Cardiac fibroblast (primary cell): ENCODE data around the gene ASIC5.
A peak's percentile ranks its signal among the peaks of the same experiment; 100 is the strongest.

Experiments used
- DNase-seq, 2 donors: peaks; one replicate each; pipeline versions ENCODE4 v3.0.0 to v3.0.0-alpha.2; 2010; ENCODE audit warnings: low read depth in 2 of 2
- H3K4me3 ChIP-seq, 2 donors: replicated peaks in 1 of 2; 1 replicate in 1 of 2; 2 replicates in 1 of 2; pipeline ENCODE4 v1.5.1; 2011; ENCODE audit warnings: low read depth in 2 of 2, low read length in 2 of 2, mild to moderate bottlenecking in 2 of 2, moderate library complexity in 1 of 2
- TF ChIP-seq, protein P1 (sequence below): IDR thresholded peaks from one replicate; pipeline ENCODE4 v1.5.1; 2011; ENCODE audit warnings: low read depth, mild to moderate bottlenecking, low read length, inconsistent platforms

ASIC5 gene

DNA sequence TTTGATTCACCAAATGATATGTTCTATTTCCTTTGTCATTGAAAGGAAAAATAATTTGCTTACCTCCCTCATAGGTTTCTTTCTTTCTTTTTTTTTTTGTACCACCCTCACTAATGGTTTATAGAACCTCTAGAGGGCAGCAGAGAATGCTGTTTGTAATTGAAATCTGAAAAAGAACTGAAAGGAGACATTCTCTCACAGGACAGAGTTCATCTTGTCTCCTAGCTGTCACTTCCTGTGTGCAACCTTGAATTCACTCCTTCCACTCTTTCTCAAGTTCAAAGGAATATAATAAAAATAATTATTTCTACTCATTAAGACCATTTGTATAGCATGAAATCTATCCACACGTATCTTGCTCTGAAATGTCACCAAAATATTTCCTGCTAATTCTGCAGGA lies 56.2 kb downstream of the ASIC5 start:
- DNase-seq, result peak; percentile 92 to 95
- TF ChIP-seq, protein P1, sequence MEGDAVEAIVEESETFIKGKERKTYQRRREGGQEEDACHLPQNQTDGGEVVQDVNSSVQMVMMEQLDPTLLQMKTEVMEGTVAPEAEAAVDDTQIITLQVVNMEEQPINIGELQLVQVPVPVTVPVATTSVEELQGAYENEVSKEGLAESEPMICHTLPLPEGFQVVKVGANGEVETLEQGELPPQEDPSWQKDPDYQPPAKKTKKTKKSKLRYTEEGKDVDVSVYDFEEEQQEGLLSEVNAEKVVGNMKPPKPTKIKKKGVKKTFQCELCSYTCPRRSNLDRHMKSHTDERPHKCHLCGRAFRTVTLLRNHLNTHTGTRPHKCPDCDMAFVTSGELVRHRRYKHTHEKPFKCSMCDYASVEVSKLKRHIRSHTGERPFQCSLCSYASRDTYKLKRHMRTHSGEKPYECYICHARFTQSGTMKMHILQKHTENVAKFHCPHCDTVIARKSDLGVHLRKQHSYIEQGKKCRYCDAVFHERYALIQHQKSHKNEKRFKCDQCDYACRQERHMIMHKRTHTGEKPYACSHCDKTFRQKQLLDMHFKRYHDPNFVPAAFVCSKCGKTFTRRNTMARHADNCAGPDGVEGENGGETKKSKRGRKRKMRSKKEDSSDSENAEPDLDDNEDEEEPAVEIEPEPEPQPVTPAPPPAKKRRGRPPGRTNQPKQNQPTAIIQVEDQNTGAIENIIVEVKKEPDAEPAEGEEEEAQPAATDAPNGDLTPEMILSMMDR, result peak; percentile 63

DNA sequence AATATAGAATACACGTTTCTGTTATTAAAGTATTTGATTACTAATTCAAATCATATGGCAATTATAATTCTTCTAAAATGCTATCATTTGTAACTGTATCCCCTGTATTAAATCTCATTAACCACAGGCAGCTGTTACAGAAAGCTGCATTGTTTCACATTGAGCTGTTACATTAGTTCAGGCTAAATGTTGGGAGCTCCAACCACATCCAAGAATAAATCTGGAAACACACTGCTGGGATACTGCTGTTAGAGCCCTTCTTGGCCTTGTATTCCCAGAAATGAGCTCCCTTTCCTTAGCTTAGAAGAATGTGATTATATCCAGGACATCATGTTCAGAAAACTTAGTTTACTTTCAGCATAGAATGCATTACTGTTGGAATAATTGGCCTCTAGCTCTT lies 59.1 kb downstream of the ASIC5 start:
- DNase-seq, result no peak
- no peak overlapping the region for H3K4me3 ChIP-seq
- TF ChIP-seq, protein P1, result no peak

More for the DNA sequence above, 56.2 kb downstream of the ASIC5 start:
- H3K4me3 ChIP-seq, result no peak overlapping the region

- no peak overlapping the region for H3K4me3 ChIP-seq
- TF ChIP-seq, protein P1, result no peak
- DNase-seq, result peak; percentile 39 to 58
Observed at GRCh38 chr4:155805016-155805415, 61.1 kb downstream of the ASIC5 start.

- TF ChIP-seq, protein P1, result no peak
- no peak for DNase-seq
- H3K4me3 ChIP-seq, result no peak overlapping the region
Observed at GRCh38 chr4:155802190-155802959, 63.7 kb downstream of the ASIC5 start.

- DNase-seq, result no peak
- TF ChIP-seq, protein P1, result no peak
- no peak overlapping the region for H3K4me3 ChIP-seq
Observed at GRCh38 chr4:155800685-155801343, 65.3 kb downstream of the ASIC5 start.

DNA sequence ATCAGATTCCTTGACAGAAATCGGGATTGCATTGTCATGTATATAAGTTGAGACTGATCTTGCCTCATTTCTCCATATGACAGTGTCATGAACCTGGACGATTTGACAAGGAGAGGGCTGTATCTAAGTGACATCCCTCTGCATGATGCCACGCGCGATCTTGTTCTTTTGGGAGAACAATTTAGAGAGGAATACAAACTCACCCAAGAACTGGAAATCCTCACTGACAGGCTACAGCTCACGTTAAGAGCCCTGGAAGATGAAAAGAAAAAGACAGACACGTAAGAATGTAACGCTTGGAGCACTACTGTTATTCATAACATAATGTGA lies 66.3 kb downstream of the ASIC5 start:
- TF ChIP-seq, protein P1, result no peak
- no peak for DNase-seq
- no peak overlapping the region for H3K4me3 ChIP-seq
